Type B pancreatic cell (in vitro differentiated cells): ENCODE results near the gene NPRL2. TPM values are rescaled to one million over a fixed set of nuclear protein-coding genes. Genes with fewer than 3 reads are reported as not detected.

Experiments
- DNase-seq: peaks from one replicate; pipeline ENCODE4 v3.0.0; 2021; ENCODE audit warnings: mixed read lengths; ENCODE audit not compliant: unreplicated experiment; ENCODE audit errors: extremely low spot score
- H3K27ac Mint-ChIP-seq: 2 replicates; pipeline ENCODE4 v1.8.0; 2021; ENCODE audit warnings: mild to moderate bottlenecking, mixed read lengths
- H3K27me3 Mint-ChIP-seq: 2 replicates; pipeline ENCODE4 v1.8.0; 2021; ENCODE audit warnings: mixed read lengths
- H3K36me3 Mint-ChIP-seq: 2 replicates; pipeline ENCODE4 v1.8.0; 2021; ENCODE audit warnings: mixed read lengths
- H3K4me1 Mint-ChIP-seq: one replicate; pipeline ENCODE4 v1.8.0; 2021; ENCODE audit warnings: mixed read lengths; ENCODE audit not compliant: unreplicated experiment
- H3K4me3 Mint-ChIP-seq: 2 replicates; pipeline ENCODE4 v1.8.0; 2021; ENCODE audit warnings: mild to moderate bottlenecking, mixed read lengths
- H3K9me3 Mint-ChIP-seq: 2 replicates; pipeline ENCODE4 v1.8.0; 2021; ENCODE audit warnings: mixed read lengths
- CTCF ChIP-seq: fragments of 200-600 bp; sonication (generic); conservative IDR thresholded peaks from 2 replicates; pipeline ENCODE4 v1.5.0; 2021; ENCODE audit warnings: antibody characterized with exemption, mild to moderate bottlenecking
- total RNA-seq: library from RNA; stranded (reverse); gene quantifications from 2 replicates; pipeline ENCODE4 v1.2.1, GENCODE V29; 2021; ENCODE audit warnings: low replicate concordance

Gene NPRL2
- total RNA-seq, 1 donor from 2014 or later: 27.9 TPM

DNA sequence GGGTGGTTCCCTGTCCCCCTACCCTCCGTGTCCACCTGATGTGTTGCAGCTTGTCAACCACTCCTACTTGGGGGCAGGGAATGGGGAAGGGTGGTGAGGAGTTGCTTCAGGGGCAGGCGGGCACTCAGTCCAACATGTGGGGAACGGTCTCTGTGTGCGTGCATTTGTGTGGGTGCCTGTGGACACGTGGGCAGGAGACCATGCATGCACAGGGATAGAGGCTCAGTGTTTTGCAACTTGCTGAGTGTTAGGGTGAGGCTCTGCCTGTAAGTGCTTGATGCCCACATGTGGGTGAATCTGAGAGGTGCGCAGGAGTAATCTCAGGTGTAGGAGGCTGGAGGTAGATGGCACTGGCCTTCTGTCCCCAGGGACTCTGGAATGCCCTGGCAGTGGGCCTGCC, 33.2 kb upstream of the NPRL2 start:
- Mint-ChIP-seq H3K4me1 (peaks cover 29% of the 10 kb centered on the region), H3K36me3 (no peaks in the 10 kb centered on the region), H3K9me3 (no peaks in the 10 kb centered on the region), H3K27ac (no peak overlapping the region), H3K4me3 (peak overlapping the region; percentile 26), H3K27me3 (no peaks in the 10 kb centered on the region)
- no peak for DNase-seq
- TF ChIP-seq CTCF: no peak

DNA sequence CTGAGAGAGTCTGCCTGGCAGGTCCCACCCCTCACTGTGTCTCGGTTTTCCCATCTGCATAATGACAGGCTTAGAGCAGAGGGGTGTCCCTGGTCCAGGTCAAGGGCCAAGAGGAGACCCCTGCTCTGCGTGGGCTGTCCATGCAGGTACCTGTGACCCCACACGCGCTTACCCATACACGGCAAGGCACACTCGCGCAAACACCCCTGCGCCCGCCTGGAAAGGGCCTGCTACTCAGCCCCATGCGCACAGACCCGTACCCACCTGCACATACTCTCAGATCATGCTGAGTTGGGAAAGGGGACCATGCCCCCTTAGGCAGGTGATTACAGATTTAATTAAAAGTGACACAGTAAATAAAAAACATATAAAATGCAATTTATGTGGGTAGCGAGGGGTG, 32.1 kb upstream of the NPRL2 start:
- H3K9me3 Mint-ChIP-seq: no peaks in the 10 kb centered on the region
- no peak for TF ChIP-seq CTCF
- peaks cover 32% of the 10 kb centered on the region for H3K4me1 Mint-ChIP-seq
- DNase-seq: no peak
- no peak overlapping the region for H3K4me3 Mint-ChIP-seq
- no peaks in the 10 kb centered on the region for H3K27me3 Mint-ChIP-seq
- no peak overlapping the region for H3K27ac Mint-ChIP-seq
- no peaks in the 10 kb centered on the region for H3K36me3 Mint-ChIP-seq

- no peak for TF ChIP-seq CTCF
- Mint-ChIP-seq H3K27ac (no peak overlapping the region), H3K36me3 (no peaks in the 10 kb centered on the region), H3K27me3 (no peaks in the 10 kb centered on the region), H3K9me3 (no peaks in the 10 kb centered on the region), H3K4me3 (no peak overlapping the region), H3K4me1 (peaks cover 36% of the 10 kb centered on the region)
- DNase-seq: no peak
Measured at GRCh38 chr3:50381383-50381782, 30.8 kb upstream of the NPRL2 start.

- H3K27me3 Mint-ChIP-seq: no peaks in the 10 kb centered on the region
- H3K4me1 Mint-ChIP-seq: peaks cover 31% of the 10 kb centered on the region
- TF ChIP-seq CTCF: no peak
- H3K27ac Mint-ChIP-seq: no peak overlapping the region
- DNase-seq: no peak
- H3K4me3 Mint-ChIP-seq: no peak overlapping the region
- H3K9me3 Mint-ChIP-seq: no peaks in the 10 kb centered on the region
- H3K36me3 Mint-ChIP-seq: no peaks in the 10 kb centered on the region
Measured at GRCh38 chr3:50380405-50381085, 30.0 kb upstream of the NPRL2 start.

DNA sequence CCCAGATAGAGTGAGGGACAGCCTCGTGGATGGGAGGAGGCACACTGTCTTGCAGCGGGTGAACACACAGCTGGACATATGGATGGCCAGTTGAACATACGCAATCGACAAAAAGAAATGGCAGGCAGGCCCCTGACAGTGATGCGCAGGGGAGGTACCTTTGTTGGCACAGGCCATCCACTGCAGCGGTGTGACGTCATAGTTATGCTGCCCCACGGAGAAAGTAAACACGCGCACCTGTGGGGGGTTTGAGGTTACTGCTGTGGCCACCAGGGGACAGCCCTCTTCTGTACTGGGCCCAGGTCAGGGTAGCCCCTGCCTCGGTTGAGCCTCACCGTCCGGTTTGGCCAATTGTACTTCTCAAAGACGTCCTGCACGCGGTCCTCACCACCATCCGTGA, 28.2 kb upstream of the NPRL2 start:
- Mint-ChIP-seq H3K27me3 (no peaks in the 10 kb centered on the region), H3K27ac (no peak overlapping the region), H3K9me3 (no peaks in the 10 kb centered on the region), H3K4me1 (peaks cover 28% of the 10 kb centered on the region), H3K4me3 (no peak overlapping the region), H3K36me3 (no peaks in the 10 kb centered on the region)
- DNase-seq: no peak
- no peak for TF ChIP-seq CTCF

GRCh38 chr3:50378024-50378423, 27.4 kb upstream of the NPRL2 start:
- Mint-ChIP-seq H3K27ac (no peak overlapping the region), H3K4me3 (no peak overlapping the region), H3K9me3 (no peaks in the 10 kb centered on the region), H3K4me1 (peaks cover 28% of the 10 kb centered on the region), H3K36me3 (no peaks in the 10 kb centered on the region), H3K27me3 (no peaks in the 10 kb centered on the region)
- no peak for DNase-seq
- no peak for TF ChIP-seq CTCF
